CD4-positive, alpha-beta memory T cell (primary cell): Measurements from ENCODE around the gene UBC. TPM values are rescaled to one million over a fixed set of nuclear protein-coding genes. Genes with fewer than 3 reads are reported as not detected.
"Not testable (repeated sequence)": the region's sequence is repeated elsewhere in the genome, so short reads cannot be mapped to it uniquely, and the experiment has no call there.

ENCODE experiments used
- CTCF ChIA-PET: fragments of 350-600 bp; sonication (Branson Sonifier 250); formaldehyde crosslinking; loops from one replicate; lab custom pipeline; 2021; ENCODE audit warnings: inconsistent platforms; ENCODE audit not compliant: partially characterized antibody; lab: Charles Lee
- POLR2A ChIA-PET: fragments of 350-600 bp; sonication (Branson Sonifier 250); formaldehyde crosslinking; loops from one replicate; lab custom pipeline; 2021; ENCODE audit not compliant: partially characterized antibody; lab: Charles Lee
- DNase-seq, 5 donors: peaks; one replicate each; pipeline versions ENCODE4 v3.0.0 to v3.0.0-alpha.2; 2020 to 2022; ENCODE audit warnings: mixed read lengths in 1 of 5
- H3K27ac ChIP-seq: one replicate; pipeline ENCODE4 v1.7.0; 2013; ENCODE audit warnings: low read depth, low read length
- H3K27me3 ChIP-seq: 2 replicates; pipeline ENCODE4 v1.7.0; 2013; ENCODE audit warnings: mild to moderate bottlenecking, low read length, moderate library complexity; ENCODE audit not compliant: insufficient read depth
- H3K36me3 ChIP-seq: 2 replicates; pipeline ENCODE4 v1.7.0; 2013; ENCODE audit warnings: mild to moderate bottlenecking, low read length, moderate library complexity; ENCODE audit not compliant: insufficient read depth
- H3K4me1 ChIP-seq: 2 replicates; pipeline ENCODE4 v1.7.0; 2013; ENCODE audit warnings: mild to moderate bottlenecking, low read length, moderate library complexity; ENCODE audit not compliant: insufficient read depth
- H3K4me3 ChIP-seq, 2 donors: one replicate each; pipeline ENCODE4 v1.7.0; 2013; ENCODE audit warnings: low read length in 2 of 2, mild to moderate bottlenecking in 1 of 2
- H3K9me3 ChIP-seq, 2 donors: one replicate each; pipeline ENCODE4 v1.7.0; 2013; ENCODE audit warnings: low read length in 2 of 2, control low read depth in 1 of 2; ENCODE audit not compliant: control insufficient read depth in 1 of 2
- H3K27ac Mint-ChIP-seq, 7 donors: one replicate each; pipeline ENCODE4 v1.8.0; 2020 to 2021; ENCODE audit warnings: mixed read lengths in 7 of 7, mild to moderate bottlenecking in 6 of 7, inconsistent platforms in 3 of 7, moderate library complexity in 3 of 7
- H3K27me3 Mint-ChIP-seq, 2 donors: one replicate each; pipeline ENCODE4 v1.8.0; 2020 to 2021; ENCODE audit warnings: mixed read lengths in 2 of 2
- H3K36me3 Mint-ChIP-seq, 2 donors: one replicate each; pipeline ENCODE4 v1.8.0; 2020 to 2021; ENCODE audit warnings: mixed read lengths in 2 of 2, inconsistent platforms in 1 of 2, mild to moderate bottlenecking in 1 of 2
- H3K4me1 Mint-ChIP-seq, 4 donors: one replicate each; pipeline ENCODE4 v1.8.0; 2020 to 2021; ENCODE audit warnings: mixed read lengths in 4 of 4, mild to moderate bottlenecking in 1 of 4
- H3K4me3 Mint-ChIP-seq, 8 donors: one replicate each; pipeline ENCODE4 v1.8.0; 2020 to 2021; ENCODE audit warnings: mixed read lengths in 8 of 8, mild to moderate bottlenecking in 7 of 8, moderate library complexity in 6 of 8, inconsistent platforms in 3 of 8
- H3K9me3 Mint-ChIP-seq, 8 donors: one replicate each; pipeline ENCODE4 v1.8.0; 2020 to 2021; ENCODE audit warnings: mixed read lengths in 8 of 8, mild to moderate bottlenecking in 5 of 8, inconsistent platforms in 3 of 8, moderate library complexity in 1 of 8
- intact Hi-C: fragments of 100-400 bp; cut with micrococcal nuclease; formaldehyde crosslinking; loops from one replicate; pipeline ENCODE4 v1.15.1; 2023
- polyA plus RNA-seq, 2 donors: library from polyadenylated mRNA; unstranded; fragments of 300-500 nt; fragmentation: Illumina TruSeq; gene quantifications; one replicate each; pipeline ENCODE4 v1.2.3, GENCODE V29; 2021
- total RNA-seq, 2 experiments: library from RNA; stranded (reverse); gene quantifications; one replicate each; pipeline ENCODE4 v1.2.3, GENCODE V29; 2021

Gene UBC
- total and polyA plus RNA-seq, 4 experiments from 2014 or later = 853 to 1,668 (median 868) TPM

- H3K36me3 ChIP-seq, H3K27ac ChIP-seq, H3K36me3 Mint-ChIP-seq, H3K4me3 Mint-ChIP-seq, DNase-seq, H3K4me1 ChIP-seq, H3K4me3 ChIP-seq, H3K9me3 Mint-ChIP-seq, H3K27me3 Mint-ChIP-seq, intact Hi-C loops, POLR2A ChIA-PET, H3K27ac Mint-ChIP-seq, H3K9me3 ChIP-seq, H3K27me3 ChIP-seq: not testable (repeated sequence)
- CTCF ChIA-PET = interaction anchor here (2.3 kb wide), 1 partner anchor 26 kb away, joined by 9 read pairs; no protein-coding TSS in a partner anchor
- H3K4me1 Mint-ChIP-seq = peaks cover 5 to 17% (median 11%) of the 10 kb centered on the region in 4 donors
Observed at GRCh38 chr12:124880335-124880734, 34.1 kb downstream of the UBC start.

GRCh38 chr12:124878795-124879516 is 35.5 kb downstream of the UBC start:
- H3K4me1 Mint-ChIP-seq = peaks cover 5 to 17% (median 11%) of the 10 kb centered on the region in 4 donors
- H3K4me3 ChIP-seq = no peak overlapping the region
- no peaks in the 10 kb centered on the region for H3K27me3 ChIP-seq
- POLR2A ChIA-PET = no interaction called here
- no peaks in the 10 kb centered on the region for H3K36me3 Mint-ChIP-seq
- CTCF ChIA-PET = interaction anchor here (2.3 kb wide), 1 partner anchor 28 kb away, joined by 9 read pairs; no protein-coding TSS in a partner anchor
- no peak overlapping the region for H3K27ac Mint-ChIP-seq
- H3K36me3 ChIP-seq = no peaks in the 10 kb centered on the region
- DNase-seq = no peak
- no peak overlapping the region for H3K4me3 Mint-ChIP-seq
- H3K9me3 Mint-ChIP-seq = no peaks in the 10 kb centered on the region
- intact Hi-C loops = no loop called here
- peaks cover 4% of the 10 kb centered on the region for H3K4me1 ChIP-seq
- no peak overlapping the region for H3K27ac ChIP-seq
- H3K27me3 Mint-ChIP-seq = peaks cover 0 to 2% of the 10 kb centered on the region in 2 donors
- no peaks in the 10 kb centered on the region for H3K9me3 ChIP-seq

GRCh38 chr12:124877423-124877822 is 37.0 kb downstream of the UBC start:
- Mint-ChIP-seq H3K36me3 (no peaks in the 10 kb centered on the region), H3K27ac (no peak overlapping the region), H3K4me1 (peaks cover 5 to 17% (median 11%) of the 10 kb centered on the region in 4 donors), H3K9me3 (no peaks in the 10 kb centered on the region), H3K27me3 (peaks cover 0 to 2% of the 10 kb centered on the region in 2 donors), H3K4me3 (no peak overlapping the region)
- CTCF ChIA-PET = no interaction called here
- Histone ChIP-seq H3K4me3 (no peak overlapping the region), H3K27ac (no peak overlapping the region), H3K9me3 (no peaks in the 10 kb centered on the region), H3K27me3 (no peaks in the 10 kb centered on the region), H3K36me3 (no peaks in the 10 kb centered on the region), H3K4me1 (peaks cover 4% of the 10 kb centered on the region)
- intact Hi-C loops = no loop called here
- DNase-seq = no peak
- POLR2A ChIA-PET = no interaction called here

- H3K27me3 ChIP-seq = no peaks in the 10 kb centered on the region
- no peak for DNase-seq
- ChIA-PET CTCF (no interaction called here), POLR2A (no interaction called here)
- H3K9me3 ChIP-seq = no peaks in the 10 kb centered on the region
- Mint-ChIP-seq H3K4me1 (peaks cover 3 to 7% (median 4%) of the 10 kb centered on the region in 4 donors), H3K27ac (no peak overlapping the region), H3K36me3 (no peaks in the 10 kb centered on the region), H3K4me3 (no peak overlapping the region), H3K27me3 (peaks cover 0 to 3% of the 10 kb centered on the region in 2 donors), H3K9me3 (no peaks in the 10 kb centered on the region)
- peaks cover 4% of the 10 kb centered on the region for H3K4me1 ChIP-seq
- H3K4me3 ChIP-seq = no peak overlapping the region
- intact Hi-C loops = no loop called here
- no peaks in the 10 kb centered on the region for H3K36me3 ChIP-seq
- H3K27ac ChIP-seq = no peak overlapping the region
Observed at GRCh38 chr12:124876171-124876570, 38.3 kb downstream of the UBC start.

- peaks cover 0 to 3% of the 10 kb centered on the region in 2 donors for H3K27me3 Mint-ChIP-seq
- CTCF ChIA-PET = no interaction called here
- intact Hi-C loops = no loop called here
Observed at GRCh38 chr12:124875803-124876132, 38.7 kb downstream of the UBC start.

GRCh38 chr12:124874988-124875802 is 39.3 kb downstream of the UBC start:
- POLR2A ChIA-PET = no interaction called here
- H3K27ac Mint-ChIP-seq = no peak overlapping the region
- CTCF ChIA-PET = no interaction called here
- H3K4me1 Mint-ChIP-seq = peaks cover 0 to 4% (median 0%) of the 10 kb centered on the region in 4 donors
- H3K9me3 Mint-ChIP-seq = no peaks in the 10 kb centered on the region
- Histone ChIP-seq H3K4me3 (no peak overlapping the region), H3K36me3 (no peaks in the 10 kb centered on the region), H3K27me3 (no peaks in the 10 kb centered on the region), H3K4me1 (no peaks in the 10 kb centered on the region), H3K27ac (no peak overlapping the region), H3K9me3 (no peaks in the 10 kb centered on the region)
- peaks cover 0 to 5% of the 10 kb centered on the region in 2 donors for H3K27me3 Mint-ChIP-seq
- no peak for DNase-seq
- no peaks in the 10 kb centered on the region for H3K36me3 Mint-ChIP-seq
- H3K4me3 Mint-ChIP-seq = no peak overlapping the region
- intact Hi-C loops = no loop called here

More at GRCh38 chr12:124875803-124876132, 38.7 kb downstream of the UBC start:
- Histone ChIP-seq H3K9me3 (no peaks in the 10 kb centered on the region), H3K27ac (no peak overlapping the region), H3K4me1 (peaks cover under 1% of the 10 kb centered on the region), H3K36me3 (no peaks in the 10 kb centered on the region), H3K4me3 (no peak overlapping the region), H3K27me3 (no peaks in the 10 kb centered on the region)
- H3K4me1 Mint-ChIP-seq = peaks cover under 1 to 4% (median under 1%) of the 10 kb centered on the region in 4 donors
- no peaks in the 10 kb centered on the region for H3K36me3 Mint-ChIP-seq
- POLR2A ChIA-PET = no interaction called here
- no peak overlapping the region for H3K4me3 Mint-ChIP-seq
- H3K9me3 Mint-ChIP-seq = no peaks in the 10 kb centered on the region
- no peak for DNase-seq
- no peak overlapping the region for H3K27ac Mint-ChIP-seq

GRCh38 chr12:124874188-124874587 is 40.3 kb downstream of the UBC start:
- Histone ChIP-seq H3K4me1 (no peaks in the 10 kb centered on the region), H3K27ac (no peak overlapping the region), H3K9me3 (no peaks in the 10 kb centered on the region), H3K36me3 (no peaks in the 10 kb centered on the region), H3K27me3 (no peaks in the 10 kb centered on the region), H3K4me3 (no peak overlapping the region)
- intact Hi-C loops = no loop called here
- no peak for DNase-seq
- Mint-ChIP-seq H3K9me3 (no peaks in the 10 kb centered on the region), H3K27me3 (peaks cover 0 to 7% of the 10 kb centered on the region in 2 donors), H3K27ac (no peak overlapping the region), H3K4me3 (no peak overlapping the region), H3K4me1 (peaks cover 0 to 4% (median 0%) of the 10 kb centered on the region in 4 donors), H3K36me3 (no peaks in the 10 kb centered on the region)
- ChIA-PET POLR2A (no interaction called here), CTCF (no interaction called here)
